ENCODE measurements around the gene OBSL1. TPM values are rescaled to one million over a fixed set of nuclear protein-coding genes. Genes with fewer than 3 reads are reported as not detected.

OBSL1 gene
- total and polyA plus RNA-seq, 2 donors (not counting 1 experiment from before 2014, with no cell fraction given), result not detected

DNA sequence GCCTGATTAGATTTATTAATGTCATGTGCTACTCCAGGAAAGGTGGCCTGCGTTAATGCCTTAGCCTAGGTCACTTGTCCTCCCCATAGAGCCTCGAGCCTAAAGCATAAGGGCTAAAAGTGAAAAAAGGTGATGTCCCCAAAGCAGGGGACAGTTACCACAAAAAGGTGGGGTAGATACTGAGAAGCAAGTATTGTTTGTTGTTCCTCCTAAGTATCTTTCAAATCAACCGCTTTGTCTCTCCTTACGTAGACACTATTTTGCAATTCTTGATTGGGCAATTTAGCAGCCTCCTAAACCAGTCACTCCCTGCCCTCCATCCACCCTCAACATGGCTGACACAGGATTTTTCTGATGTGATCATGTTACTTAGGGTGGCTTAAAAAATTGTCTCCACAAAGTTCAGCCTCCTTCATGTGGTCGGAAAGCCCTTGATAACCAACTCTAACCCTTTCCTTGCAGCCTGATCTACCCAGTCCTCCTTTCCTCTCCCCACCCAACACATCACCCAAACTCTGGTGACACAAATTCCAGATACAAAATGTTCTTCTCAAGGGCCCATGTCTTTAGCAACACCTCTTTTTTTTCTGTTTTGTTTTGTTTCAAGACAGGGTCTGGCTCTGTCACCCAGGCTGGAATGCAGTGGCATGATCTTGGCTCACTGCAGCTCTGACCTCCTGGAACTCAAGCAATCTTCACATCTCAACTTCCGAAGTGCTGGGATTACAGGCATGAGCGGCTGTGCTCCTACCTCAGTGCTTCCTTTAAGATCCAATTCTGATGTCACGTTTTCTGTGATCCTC, 7.7 kb upstream of the OBSL1 start:
- Histone ChIP-seq H3K9ac (ENCODE audit: low read length) (no peak overlapping the region), H3K4me2 (replicated peaks; ENCODE audit: low read depth, low read length, poor library complexity, severe bottlenecking) (no peak overlapping the region), H3K79me2 (ENCODE audit: control insufficient read depth, insufficient read depth, low read length) (no peaks in the 10 kb centered on the region), H2AFZ (ENCODE audit: insufficient read depth, low read depth, low read length, poor library complexity, severe bottlenecking) (no peak overlapping the region), H3K27ac (ENCODE audit: low read length in 2 of 2) (no peak overlapping the region), H3K36me3 (replicated peaks in 1 of 2; ENCODE audit: control extremely low read depth in 1 of 2, control insufficient read depth in 1 of 2, extremely low read depth in 1 of 2, insufficient read depth in 2 of 2, low read length in 1 of 2) (no peaks in the 10 kb centered on the region), H3K27me3 (replicated peaks in 1 of 4; ENCODE audit: control extremely low read depth in 1 of 4, control insufficient read depth in 3 of 4, insufficient read depth in 4 of 4, low read length in 3 of 4) (peaks cover 0 to 19% (median under 1%) of the 10 kb centered on the region in 4 experiments), H3K9me3 (ENCODE audit: control extremely low read depth in 1 of 3, control insufficient read depth in 2 of 3, insufficient read depth in 1 of 3, low read length in 2 of 3) (no peaks in the 10 kb centered on the region), H3K4me3 (ENCODE audit: control extremely low read depth in 1 of 5, extremely low read depth in 1 of 5, insufficient read depth in 1 of 5, low read depth in 2 of 5, low read length in 4 of 5) (no peak overlapping the region), H3K4me1 (ENCODE audit: control insufficient read depth in 2 of 2, insufficient read depth in 2 of 2, low read length in 2 of 2) (no peaks in the 10 kb centered on the region), H4K20me1 (ENCODE audit: control insufficient read depth, insufficient read depth, low read length, poor library complexity, severe bottlenecking) (no peaks in the 10 kb centered on the region)
- intact Hi-C loops (cut with micrococcal nuclease), result no loop called here
- no peak overlapping the region for H3K27ac Mint-ChIP-seq
- DNase-seq (no peak), ATAC-seq (ENCODE audit: low read depth) (no peak)
- peaks cover 38% of the 10 kb centered on the region for H3K27me3 Mint-ChIP-seq
- TF ChIP-seq EZH2 (IDR thresholded peaks at IDR 0.05; ENCODE audit: borderline replicate concordance, insufficient read depth, low read depth, low read length, poor library complexity, severe bottlenecking), result no peak
- TF ChIP-seq, protein P1, sequence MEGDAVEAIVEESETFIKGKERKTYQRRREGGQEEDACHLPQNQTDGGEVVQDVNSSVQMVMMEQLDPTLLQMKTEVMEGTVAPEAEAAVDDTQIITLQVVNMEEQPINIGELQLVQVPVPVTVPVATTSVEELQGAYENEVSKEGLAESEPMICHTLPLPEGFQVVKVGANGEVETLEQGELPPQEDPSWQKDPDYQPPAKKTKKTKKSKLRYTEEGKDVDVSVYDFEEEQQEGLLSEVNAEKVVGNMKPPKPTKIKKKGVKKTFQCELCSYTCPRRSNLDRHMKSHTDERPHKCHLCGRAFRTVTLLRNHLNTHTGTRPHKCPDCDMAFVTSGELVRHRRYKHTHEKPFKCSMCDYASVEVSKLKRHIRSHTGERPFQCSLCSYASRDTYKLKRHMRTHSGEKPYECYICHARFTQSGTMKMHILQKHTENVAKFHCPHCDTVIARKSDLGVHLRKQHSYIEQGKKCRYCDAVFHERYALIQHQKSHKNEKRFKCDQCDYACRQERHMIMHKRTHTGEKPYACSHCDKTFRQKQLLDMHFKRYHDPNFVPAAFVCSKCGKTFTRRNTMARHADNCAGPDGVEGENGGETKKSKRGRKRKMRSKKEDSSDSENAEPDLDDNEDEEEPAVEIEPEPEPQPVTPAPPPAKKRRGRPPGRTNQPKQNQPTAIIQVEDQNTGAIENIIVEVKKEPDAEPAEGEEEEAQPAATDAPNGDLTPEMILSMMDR (IDR thresholded peaks at IDR 0.05), result no peak
- WGBS (ENCODE audit: insufficient coverage), result 77% methylated on average over 4 of the region's 8 CpGs
- no peaks in the 10 kb centered on the region for H3K4me1 Mint-ChIP-seq
- ChIA-PET CTCF (no interaction called here), POLR2A (no interaction called here)
- H3K4me3 Mint-ChIP-seq, result no peak overlapping the region
- H3K9me3 Mint-ChIP-seq (ENCODE audit: insufficient read depth), result no peaks in the 10 kb centered on the region
